ENCODE results near the gene CAST. TPM values are rescaled to one million over a fixed set of nuclear protein-coding genes. Genes with fewer than 3 reads are reported as not detected.
A peak's percentile ranks its signal among the peaks of the same experiment; 100 is the strongest.

Gene CAST
- total RNA-seq, 2 experiments from 2014 or later, result 149 to 152 TPM

DNA sequence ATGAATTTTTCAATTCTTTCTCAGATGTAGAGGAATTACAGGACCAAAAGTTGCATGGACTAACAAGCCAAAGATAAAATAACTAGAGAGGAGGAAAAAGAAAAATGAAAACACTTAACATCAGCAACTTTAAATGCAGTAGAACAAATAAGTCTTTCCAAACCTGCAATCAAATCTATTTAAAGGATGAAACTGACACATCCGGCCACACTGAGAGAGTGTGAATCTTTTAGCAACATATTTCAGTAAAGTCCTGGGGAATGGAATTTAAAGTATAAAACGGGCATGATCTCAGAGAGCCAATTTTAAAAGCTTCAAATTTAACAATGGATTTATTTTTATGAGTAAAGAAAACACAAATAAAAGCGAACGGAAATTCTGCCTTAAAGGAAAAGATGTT is 17.1 kb downstream of the CAST start:
- Mint-ChIP-seq H3K9me3 (ENCODE audit: insufficient read depth) (no peaks in the 10 kb centered on the region), H3K27me3 (ENCODE audit: low read depth) (no peaks in the 10 kb centered on the region), H3K4me1 (ENCODE audit: low read depth) (peaks cover 6% of the 10 kb centered on the region), H3K4me3 (no peak overlapping the region), H3K27ac (no peak overlapping the region), H3K36me3 (ENCODE audit: low read depth) (peaks cover 38% of the 10 kb centered on the region)
- DNase-seq (no peak), ATAC-seq (no peak)
- CTCF ChIA-PET, result interaction anchor here (1.2 kb wide), 1 partner anchor 10 kb away, joined by 3 read pairs; no protein-coding TSS in a partner anchor
- POLR2A ChIA-PET, result no interaction called here

DNA sequence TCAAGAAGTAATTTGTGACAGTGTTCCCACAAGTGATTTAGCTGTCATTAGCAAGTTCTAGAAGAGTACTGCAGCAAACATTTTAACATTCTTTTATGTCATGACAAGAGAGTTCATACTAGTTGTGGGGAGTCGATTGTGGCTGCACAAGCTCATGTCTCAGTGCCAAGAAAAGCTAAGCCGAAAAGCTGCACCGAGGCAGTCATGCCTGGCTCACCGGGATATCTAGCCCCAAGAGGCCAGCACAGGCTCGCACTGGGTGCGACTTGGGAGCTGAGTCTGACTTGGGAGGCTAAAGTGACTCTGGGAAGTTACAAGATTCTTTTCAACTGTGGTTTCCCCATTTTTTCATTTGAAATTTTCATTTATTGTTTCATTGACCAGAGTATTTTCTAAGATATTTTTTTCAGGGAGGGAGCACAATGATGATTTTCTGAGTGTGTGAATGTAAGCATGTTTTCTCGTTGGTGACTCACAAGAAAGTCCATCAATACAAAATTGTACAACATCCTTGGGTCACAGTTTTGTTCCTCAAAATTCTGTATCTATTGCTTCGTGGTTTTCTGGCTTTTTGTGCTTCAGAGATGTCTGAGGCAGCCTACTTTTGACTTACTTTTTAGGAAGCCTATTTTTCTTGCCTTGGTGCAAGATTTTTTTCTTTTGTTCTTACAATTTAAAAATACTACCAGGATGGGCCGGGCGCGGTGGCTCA is 18.7 kb downstream of the CAST start:
- Mint-ChIP-seq H3K36me3 (ENCODE audit: low read depth) (peaks cover 35% of the 10 kb centered on the region), H3K27me3 (ENCODE audit: low read depth) (no peaks in the 10 kb centered on the region), H3K4me1 (ENCODE audit: low read depth) (peaks cover 6% of the 10 kb centered on the region), H3K27ac (no peak overlapping the region), H3K9me3 (ENCODE audit: insufficient read depth) (no peaks in the 10 kb centered on the region), H3K4me3 (no peak overlapping the region)
- CTCF ChIA-PET, result no interaction called here
- DNase-seq (no peak), ATAC-seq (no peak)
- POLR2A ChIA-PET, result no interaction called here

DNA sequence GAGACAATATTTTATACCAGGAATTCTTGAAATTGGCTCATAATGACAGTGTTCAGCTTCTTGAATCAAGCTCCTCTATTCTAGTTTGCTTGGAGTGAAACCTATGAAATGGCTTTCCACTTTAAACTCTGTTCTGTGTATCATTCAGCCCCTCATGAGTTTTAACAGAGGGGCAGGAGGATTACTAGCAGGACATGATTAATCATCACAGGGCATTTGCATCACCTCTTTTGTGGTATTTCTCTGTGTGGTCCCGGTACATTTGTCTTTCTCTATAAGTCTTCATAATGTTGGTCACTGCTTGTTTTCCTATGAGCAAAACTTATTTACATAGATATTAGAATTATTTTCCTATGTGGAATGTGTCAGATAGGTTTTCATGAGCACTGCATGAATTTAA is 21.2 kb downstream of the CAST start:
- POLR2A ChIA-PET, result no interaction called here
- no peak for DNase-seq
- Mint-ChIP-seq H3K4me1 (ENCODE audit: low read depth) (peaks cover 8% of the 10 kb centered on the region), H3K36me3 (ENCODE audit: low read depth) (peaks cover 28% of the 10 kb centered on the region), H3K9me3 (ENCODE audit: insufficient read depth) (no peaks in the 10 kb centered on the region), H3K27ac (no peak overlapping the region), H3K4me3 (no peak overlapping the region), H3K27me3 (ENCODE audit: low read depth) (no peaks in the 10 kb centered on the region)
- no peak for ATAC-seq
- CTCF ChIA-PET, result interaction anchor here (1.0 to 7.0 kb wide), 2 partner anchors 28 to 69 kb away, joined by 3 to 51 read pairs; no protein-coding TSS in a partner anchor

DNA sequence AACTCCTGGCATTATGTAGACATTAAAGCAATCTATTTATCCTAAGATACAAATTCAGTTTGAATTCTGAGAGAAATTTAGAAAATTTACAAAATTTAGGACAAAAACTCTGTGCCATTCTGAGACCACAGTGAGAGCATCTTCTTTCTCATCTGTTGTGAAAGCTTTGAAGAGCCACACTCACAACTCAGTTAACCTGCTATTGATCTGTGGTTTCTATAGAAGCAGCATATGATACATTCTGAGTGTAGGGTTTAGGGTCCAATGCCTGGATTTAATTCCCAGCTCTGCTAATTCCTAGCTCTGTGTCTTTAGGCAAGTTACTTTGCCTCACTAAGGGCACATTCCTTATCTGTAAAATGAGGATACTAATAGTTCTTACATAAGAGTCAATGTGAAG is 21.6 kb downstream of the CAST start:
- CTCF ChIA-PET, result interaction anchor here (1.0 to 7.0 kb wide), 2 partner anchors 29 to 70 kb away, joined by 3 to 51 read pairs; no protein-coding TSS in a partner anchor
- no peaks in the 10 kb centered on the region for H3K9me3 Mint-ChIP-seq (ENCODE audit: insufficient read depth)
- POLR2A ChIA-PET, result no interaction called here
- H3K27ac Mint-ChIP-seq, result no peak overlapping the region
- no peak for DNase-seq
- H3K36me3 Mint-ChIP-seq (ENCODE audit: low read depth), result peaks cover 27% of the 10 kb centered on the region
- H3K4me1 Mint-ChIP-seq (ENCODE audit: low read depth), result peaks cover 8% of the 10 kb centered on the region
- no peak overlapping the region for H3K4me3 Mint-ChIP-seq
- ATAC-seq, result no peak
- no peaks in the 10 kb centered on the region for H3K27me3 Mint-ChIP-seq (ENCODE audit: low read depth)

DNA sequence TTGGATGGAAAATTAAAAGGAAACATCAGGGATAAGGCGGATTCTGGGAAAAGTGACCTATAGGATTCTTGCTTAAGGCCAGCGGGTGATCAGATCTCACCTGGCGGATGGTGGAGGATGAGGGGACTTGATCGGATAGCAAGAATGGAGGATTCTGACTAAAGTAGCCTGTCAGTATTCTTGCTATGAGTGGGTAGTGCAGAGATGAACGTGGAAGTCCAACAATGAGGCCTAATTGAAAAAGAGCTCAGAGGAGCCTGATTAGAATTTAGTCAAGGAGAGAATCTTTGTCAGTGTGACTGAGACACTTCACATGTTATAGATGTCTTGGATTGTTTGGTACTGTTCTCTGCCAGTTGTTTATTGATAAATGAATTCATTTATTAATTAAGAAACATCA is 24.9 kb downstream of the CAST start:
- no peak for DNase-seq
- POLR2A ChIA-PET, result no interaction called here
- no peak for ATAC-seq
- H3K36me3 Mint-ChIP-seq (ENCODE audit: low read depth), result peaks cover 20% of the 10 kb centered on the region
- H3K9me3 Mint-ChIP-seq (ENCODE audit: insufficient read depth), result no peaks in the 10 kb centered on the region
- H3K27me3 Mint-ChIP-seq (ENCODE audit: low read depth), result no peaks in the 10 kb centered on the region
- no peak overlapping the region for H3K4me3 Mint-ChIP-seq
- peaks cover 8% of the 10 kb centered on the region for H3K4me1 Mint-ChIP-seq (ENCODE audit: low read depth)
- no peak overlapping the region for H3K27ac Mint-ChIP-seq
- CTCF ChIA-PET, result interaction anchor here (0.8 to 7.0 kb wide), 14 partner anchors 10 to 342 kb away, joined by 3 to 51 read pairs (median 4); partner anchors contain the start of gene CAST

DNA sequence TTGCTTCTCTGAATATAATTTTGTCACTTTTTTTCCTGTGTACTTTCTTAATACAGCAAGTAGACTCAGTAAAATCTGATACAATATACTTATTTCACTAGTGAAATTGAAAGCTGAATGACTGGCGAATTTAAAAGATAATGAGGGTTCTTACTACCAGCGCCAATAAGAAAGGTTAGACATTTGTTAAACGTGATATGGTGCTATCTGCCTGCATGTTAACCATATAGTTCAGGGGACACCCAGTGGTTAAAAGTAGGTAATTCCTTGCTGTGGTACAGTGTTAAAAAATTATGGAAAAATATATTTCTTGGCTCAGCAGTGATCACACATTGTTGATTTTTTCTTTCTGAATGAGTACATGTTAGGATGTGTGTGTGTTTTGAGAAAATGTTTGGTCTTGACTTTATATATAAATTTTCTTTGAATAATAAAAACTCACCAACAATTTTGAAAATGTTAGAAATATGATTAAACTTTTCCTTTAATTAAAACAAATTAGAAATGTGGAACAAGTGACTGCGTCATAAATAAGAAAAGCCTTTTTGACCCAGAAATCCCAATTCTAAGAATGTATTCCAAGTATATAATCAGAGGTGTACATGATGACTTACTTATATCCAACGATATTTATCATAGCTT is 25.8 kb downstream of the CAST start:
- CTCF ChIA-PET, result interaction anchor here (0.6 to 7.0 kb wide), 19 partner anchors 9 to 352 kb away, joined by 3 to 51 read pairs (median 4); partner anchors contain the start of gene CAST
- peak; percentile 61 for ATAC-seq
- no peak for DNase-seq
- Mint-ChIP-seq H3K36me3 (ENCODE audit: low read depth) (peaks cover 12% of the 10 kb centered on the region), H3K27ac (no peak overlapping the region), H3K4me3 (no peak overlapping the region), H3K4me1 (ENCODE audit: low read depth) (peaks cover 8% of the 10 kb centered on the region), H3K27me3 (ENCODE audit: low read depth) (no peaks in the 10 kb centered on the region), H3K9me3 (ENCODE audit: insufficient read depth) (no peaks in the 10 kb centered on the region)
- POLR2A ChIA-PET, result no interaction called here

DNA sequence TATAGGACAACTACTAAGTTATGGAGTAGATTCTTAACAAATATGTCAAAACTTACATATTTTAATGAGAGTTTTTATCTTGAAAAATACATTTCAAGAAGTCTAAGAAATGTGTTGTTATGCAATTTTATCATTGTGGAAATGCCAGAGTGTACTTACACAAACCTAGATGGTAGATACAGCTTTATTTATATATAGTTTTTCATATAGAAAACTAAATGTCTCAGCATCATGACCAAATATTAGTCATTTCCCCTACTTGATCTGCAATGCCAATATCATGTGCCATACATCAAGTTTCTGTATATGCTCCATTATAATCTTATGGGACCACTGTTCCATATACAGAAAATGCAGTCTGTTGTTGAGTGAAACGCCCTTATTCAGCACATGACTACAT is 28.7 kb downstream of the CAST start:
- ATAC-seq (no peak), DNase-seq (no peak)
- H3K36me3 Mint-ChIP-seq (ENCODE audit: low read depth), result peaks cover 11% of the 10 kb centered on the region
- ChIA-PET CTCF (interaction anchor here (0.7 to 1.7 kb wide), 2 partner anchors 11 to 346 kb away, joined by 3 to 9 read pairs; no protein-coding TSS in a partner anchor), POLR2A (no interaction called here)
- no peak overlapping the region for H3K4me3 Mint-ChIP-seq
- no peaks in the 10 kb centered on the region for H3K9me3 Mint-ChIP-seq (ENCODE audit: insufficient read depth)
- H3K4me1 Mint-ChIP-seq (ENCODE audit: low read depth), result peaks cover 2% of the 10 kb centered on the region
- no peaks in the 10 kb centered on the region for H3K27me3 Mint-ChIP-seq (ENCODE audit: low read depth)
- no peak overlapping the region for H3K27ac Mint-ChIP-seq

DNA sequence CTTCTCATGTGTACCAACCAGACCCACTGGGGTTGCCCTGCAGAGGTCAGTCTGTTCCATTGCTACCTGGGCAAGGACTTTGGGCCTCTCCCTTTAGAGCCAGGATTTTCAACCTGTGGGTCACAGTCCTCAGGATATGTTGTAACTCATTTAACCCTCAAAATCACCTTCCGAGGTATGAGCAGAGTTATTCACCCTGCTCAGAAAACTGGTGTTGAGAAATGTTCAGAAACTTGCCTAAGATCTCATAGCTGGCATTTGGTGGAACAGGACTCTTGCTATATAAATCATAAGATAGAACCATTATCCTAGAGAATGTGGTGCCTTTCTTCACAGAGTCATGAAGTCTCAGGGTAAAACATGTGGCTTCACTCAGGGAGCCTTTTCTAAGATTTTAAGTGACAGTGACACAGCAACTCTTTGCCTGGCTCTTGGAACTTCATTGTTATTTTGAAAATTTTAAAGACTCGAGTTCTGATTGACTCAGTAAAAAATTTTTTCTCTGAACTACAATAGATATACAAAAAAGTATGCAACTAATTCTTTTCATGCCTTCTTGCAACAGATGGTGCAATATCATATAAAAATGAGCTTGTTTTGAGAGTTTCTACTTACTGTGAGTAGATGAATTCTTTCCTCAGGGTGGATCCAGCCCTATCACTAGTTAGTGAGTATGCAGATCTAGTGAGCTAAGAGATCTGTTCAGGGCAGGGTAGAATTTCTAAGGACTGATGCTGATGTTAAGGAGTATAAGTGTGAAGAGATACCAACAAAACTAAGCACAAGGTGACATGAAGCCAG is 29.5 kb downstream of the CAST start:
- H3K4me1 Mint-ChIP-seq (ENCODE audit: low read depth), result peaks cover 2% of the 10 kb centered on the region
- CTCF ChIA-PET, result interaction anchor here (0.7 to 1.0 kb wide), 3 partner anchors 9 to 347 kb away, joined by 3 to 5 read pairs (median 3); no protein-coding TSS in a partner anchor
- H3K27me3 Mint-ChIP-seq (ENCODE audit: low read depth), result no peaks in the 10 kb centered on the region
- no peak for DNase-seq
- no peaks in the 10 kb centered on the region for H3K9me3 Mint-ChIP-seq (ENCODE audit: insufficient read depth)
- H3K27ac Mint-ChIP-seq, result no peak overlapping the region
- no peak for ATAC-seq
- H3K4me3 Mint-ChIP-seq, result no peak overlapping the region
- POLR2A ChIA-PET, result no interaction called here
- peaks cover 11% of the 10 kb centered on the region for H3K36me3 Mint-ChIP-seq (ENCODE audit: low read depth)

DNA sequence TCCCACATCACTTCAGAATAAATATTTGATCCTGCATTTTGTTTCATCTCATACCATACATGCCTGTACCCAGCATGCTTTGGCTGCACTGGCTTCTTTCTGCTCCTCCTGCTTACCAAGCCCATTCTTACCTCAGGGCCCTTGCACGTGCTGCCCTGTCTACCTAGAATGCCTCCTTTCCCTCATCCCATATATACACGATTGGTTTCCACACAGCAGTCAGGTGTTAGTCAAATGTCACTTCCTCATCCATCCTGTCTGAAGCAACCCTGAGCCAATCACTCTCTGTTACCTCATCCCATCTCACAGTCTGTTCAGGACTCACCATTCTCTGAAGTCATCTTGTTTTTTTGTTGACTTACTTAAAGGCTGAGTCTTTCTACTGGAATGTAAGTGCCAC is 30.3 kb downstream of the CAST start:
- no peaks in the 10 kb centered on the region for H3K27me3 Mint-ChIP-seq (ENCODE audit: low read depth)
- H3K9me3 Mint-ChIP-seq (ENCODE audit: insufficient read depth), result no peaks in the 10 kb centered on the region
- H3K27ac Mint-ChIP-seq, result no peak overlapping the region
- peaks cover 2% of the 10 kb centered on the region for H3K4me1 Mint-ChIP-seq (ENCODE audit: low read depth)
- H3K36me3 Mint-ChIP-seq (ENCODE audit: low read depth), result peaks cover 14% of the 10 kb centered on the region
- POLR2A ChIA-PET, result no interaction called here
- CTCF ChIA-PET, result interaction anchor here (0.6 to 1.0 kb wide), 2 partner anchors 78 to 477 kb away, joined by 3 to 5 read pairs; no protein-coding TSS in a partner anchor
- ATAC-seq (no peak), DNase-seq (no peak)
- H3K4me3 Mint-ChIP-seq, result no peak overlapping the region

DNA sequence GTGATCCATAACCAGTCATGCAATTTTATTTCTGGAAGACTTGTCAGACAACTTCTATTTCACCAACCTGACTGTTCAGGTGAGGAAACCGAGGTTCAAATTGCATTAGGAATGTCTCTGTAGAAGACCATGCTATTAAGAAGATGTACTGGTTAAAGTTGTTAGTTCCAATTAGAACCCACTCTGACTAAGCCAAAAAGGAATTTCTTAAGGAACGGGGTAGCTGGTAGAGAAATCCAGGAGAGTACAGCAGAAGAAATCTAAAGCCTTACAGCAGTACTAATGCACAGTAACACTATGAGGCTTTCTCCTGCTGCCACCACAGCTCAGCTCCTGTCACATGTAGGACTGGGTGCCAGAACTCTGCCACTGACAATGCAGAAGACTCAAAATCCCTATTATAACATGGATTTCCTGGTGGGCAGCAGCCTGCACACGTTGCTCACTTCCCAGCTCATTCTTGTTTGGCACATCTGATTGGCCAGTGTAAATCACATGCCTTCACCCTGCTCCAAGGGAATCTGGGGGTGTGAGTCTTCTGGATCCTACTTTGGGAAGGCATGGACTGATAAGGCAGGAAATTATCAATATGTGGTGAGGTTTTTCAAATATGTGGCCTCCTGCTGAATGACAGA is 37.1 kb downstream of the CAST start:
- POLR2A ChIA-PET, result interaction anchor here (1.1 kb wide), 1 partner anchor 469 kb away, joined by 3 read pairs; no protein-coding TSS in a partner anchor
- CTCF ChIA-PET, result no interaction called here
- peaks cover 22% of the 10 kb centered on the region for H3K36me3 Mint-ChIP-seq (ENCODE audit: low read depth)
- no peaks in the 10 kb centered on the region for H3K27me3 Mint-ChIP-seq (ENCODE audit: low read depth)
- DNase-seq (no peak), ATAC-seq (no peak)
- H3K9me3 Mint-ChIP-seq (ENCODE audit: insufficient read depth), result no peaks in the 10 kb centered on the region
- peaks cover 20% of the 10 kb centered on the region for H3K4me1 Mint-ChIP-seq (ENCODE audit: low read depth)
- no peak overlapping the region for H3K4me3 Mint-ChIP-seq
- H3K27ac Mint-ChIP-seq, result no peak overlapping the region
